HL-60 (cell line): ENCODE measurements around the gene EBPL.

Source experiments
- DNase-seq, 2 experiments: peaks; one replicate each; pipeline ENCODE4 v3.0.0-alpha.2; 2010 to 2020; ENCODE audit warnings: low read depth in 1 of 2, low spot score in 1 of 2
- H3K27ac ChIP-seq: fragments of 250-450 bp; sonication (Bioruptor Pico); replicated peaks from 2 replicates; pipeline ENCODE4 v1.5.1; 2020; ENCODE audit warnings: mild to moderate bottlenecking, moderate library complexity
- H3K27me3 ChIP-seq: fragments of 250-450 bp; sonication (Bioruptor Pico); 2 replicates; pipeline ENCODE4 v1.5.1; 2021; ENCODE audit warnings: mild to moderate bottlenecking, moderate library complexity; ENCODE audit not compliant: insufficient read depth, poor library complexity, severe bottlenecking
- H3K4me3 ChIP-seq: replicated peaks from 2 replicates; pipeline ENCODE4 v1.5.1; 2011; ENCODE audit warnings: mild to moderate bottlenecking, control low read depth, low read length; ENCODE audit not compliant: insufficient read depth
- GABPA ChIP-seq: IDR thresholded peaks from 2 replicates; pipeline ENCODE4 v1.6.1; 2012; ENCODE audit warnings: low read depth
- POLR2AphosphoS5 ChIP-seq: IDR thresholded peaks from 2 replicates; pipeline ENCODE4 v1.6.1; 2012; ENCODE audit warnings: low read depth
- REST ChIP-seq: IDR thresholded peaks from 2 replicates; pipeline ENCODE4 v1.6.1; 2012; ENCODE audit warnings: low read depth; ENCODE audit not compliant: insufficient replicate concordance
- SPI1 ChIP-seq: IDR thresholded peaks from 2 replicates; pipeline ENCODE4 v1.6.1; 2012; ENCODE audit warnings: low read depth, mild to moderate bottlenecking, borderline replicate concordance
- TF ChIP-seq, protein P1 (sequence below): IDR thresholded peaks from one replicate; pipeline ENCODE4 v1.5.1; 2011; ENCODE audit warnings: low read length, control low read depth, inconsistent platforms; ENCODE audit not compliant: insufficient read depth

EBPL gene

GRCh38 chr13:49654011-49654410 is 37.3 kb downstream of the EBPL start:
- Histone ChIP-seq H3K27ac (no peak overlapping the region), H3K4me3 (no peak overlapping the region), H3K27me3 (no peaks in the 10 kb centered on the region)
- DNase-seq, result no peak
- TF ChIP-seq POLR2AphosphoS5, result no peak
- no peak for TF ChIP-seq SPI1
- no peak for TF ChIP-seq GABPA
- TF ChIP-seq, protein P1, sequence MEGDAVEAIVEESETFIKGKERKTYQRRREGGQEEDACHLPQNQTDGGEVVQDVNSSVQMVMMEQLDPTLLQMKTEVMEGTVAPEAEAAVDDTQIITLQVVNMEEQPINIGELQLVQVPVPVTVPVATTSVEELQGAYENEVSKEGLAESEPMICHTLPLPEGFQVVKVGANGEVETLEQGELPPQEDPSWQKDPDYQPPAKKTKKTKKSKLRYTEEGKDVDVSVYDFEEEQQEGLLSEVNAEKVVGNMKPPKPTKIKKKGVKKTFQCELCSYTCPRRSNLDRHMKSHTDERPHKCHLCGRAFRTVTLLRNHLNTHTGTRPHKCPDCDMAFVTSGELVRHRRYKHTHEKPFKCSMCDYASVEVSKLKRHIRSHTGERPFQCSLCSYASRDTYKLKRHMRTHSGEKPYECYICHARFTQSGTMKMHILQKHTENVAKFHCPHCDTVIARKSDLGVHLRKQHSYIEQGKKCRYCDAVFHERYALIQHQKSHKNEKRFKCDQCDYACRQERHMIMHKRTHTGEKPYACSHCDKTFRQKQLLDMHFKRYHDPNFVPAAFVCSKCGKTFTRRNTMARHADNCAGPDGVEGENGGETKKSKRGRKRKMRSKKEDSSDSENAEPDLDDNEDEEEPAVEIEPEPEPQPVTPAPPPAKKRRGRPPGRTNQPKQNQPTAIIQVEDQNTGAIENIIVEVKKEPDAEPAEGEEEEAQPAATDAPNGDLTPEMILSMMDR, result no peak
- TF ChIP-seq REST, result no peak

DNA sequence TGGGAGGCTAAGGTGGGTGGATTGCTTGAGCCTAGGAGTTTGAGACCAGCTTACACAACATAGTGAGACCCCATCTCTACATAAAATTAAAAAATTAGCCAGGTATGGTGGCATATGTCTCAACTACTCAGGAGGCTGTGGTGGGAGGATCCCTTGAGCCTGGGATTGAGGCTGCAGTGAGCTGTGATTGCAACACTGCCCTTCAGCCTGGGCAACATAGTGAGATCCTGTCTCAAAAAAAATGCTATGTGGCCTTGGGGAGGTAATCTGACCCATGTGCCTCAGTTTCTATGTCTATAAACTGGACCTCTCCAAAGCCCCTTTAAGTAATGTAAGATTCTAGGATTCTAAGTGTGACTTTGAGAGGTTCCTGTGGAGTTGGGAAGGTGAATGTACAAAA is 37.8 kb downstream of the EBPL start:
- no peak for TF ChIP-seq GABPA
- TF ChIP-seq REST, result no peak
- TF ChIP-seq, protein P1, result no peak
- no peak for TF ChIP-seq POLR2AphosphoS5
- no peak for TF ChIP-seq SPI1

GRCh38 chr13:49652355-49653305 is 38.7 kb downstream of the EBPL start:
- no peak for TF ChIP-seq REST
- TF ChIP-seq, protein P1, result peak; percentile 47
- Histone ChIP-seq H3K27ac (no peak overlapping the region), H3K27me3 (no peaks in the 10 kb centered on the region), H3K4me3 (no peak overlapping the region)
- DNase-seq, result peak in 1 of 2 experiments; percentile 60

More for the DNA sequence above, 37.8 kb downstream of the EBPL start:
- DNase-seq, result no peak
- Histone ChIP-seq H3K4me3 (no peak overlapping the region), H3K27me3 (no peaks in the 10 kb centered on the region), H3K27ac (no peak overlapping the region)
